ENCODE measurements around the gene SERTAD1.

The SERTAD1 gene

DNA sequence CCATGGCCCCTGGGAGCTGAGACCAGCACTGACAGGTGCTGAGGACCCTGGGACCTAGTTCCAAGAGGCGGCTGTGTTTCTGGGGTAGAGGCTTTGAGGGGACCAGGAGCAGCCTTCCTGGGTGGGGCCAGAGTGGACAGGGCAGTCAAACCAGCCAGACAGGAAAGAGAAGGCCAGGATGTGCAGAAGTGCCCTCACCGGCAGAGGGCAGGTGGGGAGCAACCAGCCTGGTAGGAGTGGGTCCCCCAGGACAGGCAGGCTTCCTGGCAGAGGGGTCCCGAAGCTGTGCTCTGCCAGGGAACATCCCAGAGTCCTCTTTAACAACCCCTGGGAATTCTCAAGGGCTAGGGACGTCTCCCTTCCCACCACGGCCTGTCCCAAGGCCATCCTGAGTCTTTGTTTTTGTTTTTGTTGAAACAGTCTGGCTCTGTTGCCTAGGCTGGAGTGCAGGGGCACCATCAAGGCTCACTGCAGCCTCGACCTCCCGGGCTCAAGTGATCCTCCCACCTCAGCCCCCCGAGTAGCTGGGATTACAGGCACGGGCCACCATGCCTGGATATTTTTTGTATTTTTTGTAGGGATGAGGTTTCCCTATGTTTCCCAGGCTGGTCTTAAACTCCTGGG is 32.8 kb downstream of the SERTAD1 start:
- peaks cover 7% of the 10 kb centered on the region for H3K27me3 ChIP-seq (ENCODE audit: insufficient read depth, low read length)
- TF ChIP-seq EZH2 (IDR thresholded peaks at IDR 0.05; ENCODE audit: borderline replicate concordance, low read length): no peak
- peak; percentile 36 for TF ChIP-seq CTCF (IDR thresholded peaks at IDR 0.05; ENCODE audit: low read length)
- no peak overlapping the region for H3K27ac ChIP-seq (ENCODE audit: low read depth, low read length, poor library complexity, severe bottlenecking)
- H3K9me2 ChIP-seq (ENCODE audit: low read depth, low read length): no peaks in the 10 kb centered on the region
- no peak overlapping the region for H3K9ac ChIP-seq (ENCODE audit: low read length)
- H3K4me2 ChIP-seq (ENCODE audit: low read length): no peak overlapping the region
- no peaks in the 10 kb centered on the region for H3K79me2 ChIP-seq (ENCODE audit: insufficient read depth, low read length)
- H3K9me3 ChIP-seq (ENCODE audit: low read length): no peaks in the 10 kb centered on the region
- no peak overlapping the region for H2AFZ ChIP-seq (ENCODE audit: low read length)
- H3K4me1 ChIP-seq (ENCODE audit: insufficient read depth, low read length, severe bottlenecking): no peaks in the 10 kb centered on the region
- no peaks in the 10 kb centered on the region for H4K20me1 ChIP-seq (ENCODE audit: insufficient read depth, low read length)
- H3F3A ChIP-seq (ENCODE audit: insufficient read depth, low read length): no peaks in the 10 kb centered on the region
- no peak overlapping the region for H3K4me3 ChIP-seq (ENCODE audit: low read depth, low read length, poor library complexity, severe bottlenecking)
- no peaks in the 10 kb centered on the region for H3K36me3 ChIP-seq (ENCODE audit: insufficient read depth, low read length)

DNA sequence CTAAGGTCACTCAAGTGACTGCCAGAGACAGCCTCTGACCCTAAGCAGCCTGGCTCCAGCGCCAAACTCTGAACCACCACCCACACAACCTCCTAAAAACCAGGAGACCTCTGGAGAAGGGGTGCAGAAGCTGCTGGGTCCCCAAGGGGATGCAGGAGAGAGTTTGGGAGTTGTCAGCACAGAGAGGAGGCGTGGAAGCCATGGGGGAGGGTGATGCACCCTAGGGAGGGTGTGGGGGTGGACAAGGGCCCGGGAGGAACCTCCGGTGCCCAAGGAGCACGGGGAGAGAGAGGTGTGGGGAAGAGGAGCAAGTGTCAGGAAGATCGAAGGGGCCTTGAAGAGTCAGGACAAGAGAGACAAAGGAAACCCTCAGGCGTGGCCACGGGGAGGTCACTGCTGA is 33.7 kb downstream of the SERTAD1 start:
- Histone ChIP-seq H3K4me2 (ENCODE audit: low read length) (no peak overlapping the region), H3K36me3 (ENCODE audit: insufficient read depth, low read length) (no peaks in the 10 kb centered on the region), H3K4me3 (ENCODE audit: low read depth, low read length, poor library complexity, severe bottlenecking) (no peak overlapping the region), H2AFZ (ENCODE audit: low read length) (no peak overlapping the region), H3K9ac (ENCODE audit: low read length) (no peak overlapping the region), H3K27ac (ENCODE audit: low read depth, low read length, poor library complexity, severe bottlenecking) (no peak overlapping the region), H3F3A (ENCODE audit: insufficient read depth, low read length) (no peaks in the 10 kb centered on the region), H3K9me3 (ENCODE audit: low read length) (no peaks in the 10 kb centered on the region), H4K20me1 (ENCODE audit: insufficient read depth, low read length) (no peaks in the 10 kb centered on the region), H3K79me2 (ENCODE audit: insufficient read depth, low read length) (no peaks in the 10 kb centered on the region), H3K4me1 (ENCODE audit: insufficient read depth, low read length, severe bottlenecking) (no peaks in the 10 kb centered on the region), H3K9me2 (ENCODE audit: low read depth, low read length) (no peaks in the 10 kb centered on the region), H3K27me3 (ENCODE audit: insufficient read depth, low read length) (peaks cover 7% of the 10 kb centered on the region)
- TF ChIP-seq EZH2 (IDR thresholded peaks at IDR 0.05; ENCODE audit: borderline replicate concordance, low read length) (no peak), CTCF (IDR thresholded peaks at IDR 0.05; ENCODE audit: low read length) (no peak)

GRCh38 chr19:40390084-40390742 is 35.6 kb downstream of the SERTAD1 start, which contains the start of gene HIPK4:
Gene HIPK4 (minus strand): TSS chr19:40390181. CDS start chr19:40389902, 279 bp downstream.
- Histone ChIP-seq H3K9me2 (ENCODE audit: low read depth, low read length) (no peaks in the 10 kb centered on the region), H3K36me3 (ENCODE audit: insufficient read depth, low read length) (no peaks in the 10 kb centered on the region), H3K9me3 (ENCODE audit: low read length) (no peaks in the 10 kb centered on the region), H3K4me3 (ENCODE audit: low read depth, low read length, poor library complexity, severe bottlenecking) (no peak within 1 kb of the TSS), H3K4me2 (ENCODE audit: low read length) (no peak within 1 kb of the TSS), H3K4me1 (ENCODE audit: insufficient read depth, low read length, severe bottlenecking) (no peaks in the 10 kb centered on the region), H4K20me1 (ENCODE audit: insufficient read depth, low read length) (no peaks in the 10 kb centered on the region), H3K79me2 (ENCODE audit: insufficient read depth, low read length) (no peaks in the 10 kb centered on the region), H3K27ac (ENCODE audit: low read depth, low read length, poor library complexity, severe bottlenecking) (no peak within 1 kb of the TSS), H3K27me3 (ENCODE audit: insufficient read depth, low read length) (peaks cover 4% of the 10 kb centered on the region; the same call in 1 of the 2 replicates), H3K9ac (ENCODE audit: low read length) (no peak within 1 kb of the TSS), H2AFZ (ENCODE audit: low read length) (no peak within 1 kb of the TSS), H3F3A (ENCODE audit: insufficient read depth, low read length) (no peaks in the 10 kb centered on the region)
- no peak for TF ChIP-seq EZH2 (IDR thresholded peaks at IDR 0.05; ENCODE audit: borderline replicate concordance, low read length)
- no peak for TF ChIP-seq CTCF (IDR thresholded peaks at IDR 0.05; ENCODE audit: low read length)

Measured in OCI-LY1 (cell line).